ENCODE data around the gene DDX43. TPM values are rescaled to one million over a fixed set of nuclear protein-coding genes. Genes with fewer than 3 reads are reported as not detected.

DDX43 gene
- total RNA-seq, 1 experiment from 2014 or later = 24.9 TPM

- in situ Hi-C loops (cut with HindIII; ENCODE audit: low pct_unique_long_range_greater_than_20kb, low sequenced_read_pairs) (no loop called here), intact Hi-C loops (cut with micrococcal nuclease; ENCODE audit: unreplicated experiment) (no loop called here)
- ChIA-PET CTCF (no interaction called here), POLR2A (no interaction called here)
- Histone ChIP-seq H3K4me1 (ENCODE audit: control insufficient read depth, insufficient read depth, low read length) (no peaks in the 10 kb centered on the region), H3K4me3 (ENCODE audit: low read depth in 2 of 2, low read length in 2 of 2) (no peak overlapping the region), H3K9me3 (ENCODE audit: control insufficient read depth, insufficient read depth, low read depth, low read length) (no peaks in the 10 kb centered on the region), H3K36me3 (ENCODE audit: control insufficient read depth, insufficient read depth, low read length) (no peaks in the 10 kb centered on the region), H3K27ac (ENCODE audit: low read length) (no peak overlapping the region), H3K27me3 (ENCODE audit: control insufficient read depth, insufficient read depth, low read length) (no peaks in the 10 kb centered on the region)
- BruUV-seq (replicated peaks) = no TSS peak
- DNase-seq (ENCODE audit: low read depth, low spot score) = no peak
- TF ChIP-seq SIN3A (IDR thresholded peaks at IDR 0.05; ENCODE audit: borderline replicate concordance, insufficient read depth, low read depth, low read length) = no peak
- TF ChIP-seq, protein P1, sequence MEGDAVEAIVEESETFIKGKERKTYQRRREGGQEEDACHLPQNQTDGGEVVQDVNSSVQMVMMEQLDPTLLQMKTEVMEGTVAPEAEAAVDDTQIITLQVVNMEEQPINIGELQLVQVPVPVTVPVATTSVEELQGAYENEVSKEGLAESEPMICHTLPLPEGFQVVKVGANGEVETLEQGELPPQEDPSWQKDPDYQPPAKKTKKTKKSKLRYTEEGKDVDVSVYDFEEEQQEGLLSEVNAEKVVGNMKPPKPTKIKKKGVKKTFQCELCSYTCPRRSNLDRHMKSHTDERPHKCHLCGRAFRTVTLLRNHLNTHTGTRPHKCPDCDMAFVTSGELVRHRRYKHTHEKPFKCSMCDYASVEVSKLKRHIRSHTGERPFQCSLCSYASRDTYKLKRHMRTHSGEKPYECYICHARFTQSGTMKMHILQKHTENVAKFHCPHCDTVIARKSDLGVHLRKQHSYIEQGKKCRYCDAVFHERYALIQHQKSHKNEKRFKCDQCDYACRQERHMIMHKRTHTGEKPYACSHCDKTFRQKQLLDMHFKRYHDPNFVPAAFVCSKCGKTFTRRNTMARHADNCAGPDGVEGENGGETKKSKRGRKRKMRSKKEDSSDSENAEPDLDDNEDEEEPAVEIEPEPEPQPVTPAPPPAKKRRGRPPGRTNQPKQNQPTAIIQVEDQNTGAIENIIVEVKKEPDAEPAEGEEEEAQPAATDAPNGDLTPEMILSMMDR (IDR thresholded peaks at IDR 0.05) = no peak
- no peak for ATAC-seq
Observed at GRCh38 chr6:73363537-73363875, 31.1 kb upstream of the DDX43 start.

GRCh38 chr6:73364121-73364520, 30.5 kb upstream of the DDX43 start:
- POLR2A ChIA-PET = no interaction called here
- in situ Hi-C loops (cut with HindIII; ENCODE audit: low pct_unique_long_range_greater_than_20kb, low sequenced_read_pairs) = no loop called here
- no peak for ATAC-seq

More at GRCh38 chr6:73364121-73364520, 30.5 kb upstream of the DDX43 start:
- CTCF ChIA-PET = interaction anchor here (0.7 kb wide), 1 partner anchor 16 kb away, joined by 11 read pairs; no protein-coding TSS in a partner anchor
- no peak for DNase-seq (ENCODE audit: low read depth, low spot score)
- Histone ChIP-seq H3K27ac (ENCODE audit: low read length) (no peak overlapping the region), H3K4me1 (ENCODE audit: control insufficient read depth, insufficient read depth, low read length) (no peaks in the 10 kb centered on the region), H3K27me3 (ENCODE audit: control insufficient read depth, insufficient read depth, low read length) (no peaks in the 10 kb centered on the region), H3K9me3 (ENCODE audit: control insufficient read depth, insufficient read depth, low read depth, low read length) (no peaks in the 10 kb centered on the region), H3K4me3 (ENCODE audit: low read depth in 2 of 2, low read length in 2 of 2) (no peak overlapping the region), H3K36me3 (ENCODE audit: control insufficient read depth, insufficient read depth, low read length) (no peaks in the 10 kb centered on the region)
- intact Hi-C loops (cut with micrococcal nuclease; ENCODE audit: unreplicated experiment) = no loop called here
- no TSS peak for BruUV-seq (replicated peaks)
- TF ChIP-seq TCF7L2 (IDR thresholded peaks at IDR 0.05; ENCODE audit: low read depth, low read length) = no peak
- no peak for TF ChIP-seq REST (IDR thresholded peaks at IDR 0.05; ENCODE audit: insufficient read depth in 1 of 2, low read depth in 2 of 2, low read length in 1 of 2)
- TF ChIP-seq SIN3A (IDR thresholded peaks at IDR 0.05; ENCODE audit: borderline replicate concordance, insufficient read depth, low read depth, low read length) = no peak
- TF ChIP-seq, protein P1 (IDR thresholded peaks at IDR 0.05) = no peak
- no peak for TF ChIP-seq POLR2AphosphoS5 (IDR thresholded peaks at IDR 0.05; ENCODE audit: low read depth, low read length)

Data from Panc1 (cell line).